GM18526 (cell line): Measurements from ENCODE around the gene REV3L.
A peak's percentile ranks its signal among the peaks of the same experiment; 100 is the strongest.

ENCODE experiments used
- POLR2A ChIP-seq: IDR thresholded peaks from 3 replicates; pipeline ENCODE4 v1.6.1; 2011; ENCODE audit not compliant: insufficient read length; ENCODE audit errors: extremely low read depth

Gene REV3L

GRCh38 chr6:111269401-111269970, 213.5 kb downstream of the REV3L start:
- no peak for TF ChIP-seq POLR2A

GRCh38 chr6:111267764-111268333, 215.2 kb downstream of the REV3L start:
- TF ChIP-seq POLR2A = no peak

- no peak for TF ChIP-seq POLR2A
Measured at GRCh38 chr6:111266276-111266675, 216.7 kb downstream of the REV3L start.

- no peak for TF ChIP-seq POLR2A
Measured at GRCh38 chr6:111265842-111266241, 217.2 kb downstream of the REV3L start.

- TF ChIP-seq POLR2A = no peak
Measured at GRCh38 chr6:111263837-111264236, 219.2 kb downstream of the REV3L start.

GRCh38 chr6:111260570-111261298, 222.3 kb downstream of the REV3L start:
- TF ChIP-seq POLR2A = no peak

- peak; percentile 85 for TF ChIP-seq POLR2A
Measured at GRCh38 chr6:111259089-111259831, 223.8 kb downstream of the REV3L start.

GRCh38 chr6:111258615-111259088, 224.4 kb downstream of the REV3L start:
- TF ChIP-seq POLR2A = no peak

GRCh38 chr6:111258010-111258409, 225.0 kb downstream of the REV3L start:
- no peak for TF ChIP-seq POLR2A

GRCh38 chr6:111256646-111257045, 226.4 kb downstream of the REV3L start:
- no peak for TF ChIP-seq POLR2A

- no peak for TF ChIP-seq POLR2A
Measured at GRCh38 chr6:111254779-111255166, 228.2 kb downstream of the REV3L start.

- TF ChIP-seq POLR2A = no peak
Measured at GRCh38 chr6:111254004-111254778, 228.8 kb downstream of the REV3L start.

- no peak for TF ChIP-seq POLR2A
Measured at GRCh38 chr6:111252726-111253125, 230.3 kb downstream of the REV3L start.

GRCh38 chr6:111250791-111251354, 232.1 kb downstream of the REV3L start:
- no peak for TF ChIP-seq POLR2A
